Measurements from ENCODE around the gene EPS8L1. TPM values are rescaled to one million over a fixed set of nuclear protein-coding genes. Genes with fewer than 3 reads are reported as not detected.
"Not testable (repeated sequence)": the region's sequence is repeated elsewhere in the genome, so short reads cannot be mapped to it uniquely, and the experiment has no call there.

EPS8L1 gene
- total RNA-seq, 1 donor from 2014 or later, result 0.88 TPM

- no peaks in the 10 kb centered on the region for H3K27me3 ChIP-seq (ENCODE audit: low read depth)
- DNase-seq, result no peak
- H3K4me1 ChIP-seq, result peaks cover 29% of the 10 kb centered on the region
- peaks cover 7% of the 10 kb centered on the region for H3K9me3 ChIP-seq (replicated peaks)
- TF ChIP-seq, protein P1, sequence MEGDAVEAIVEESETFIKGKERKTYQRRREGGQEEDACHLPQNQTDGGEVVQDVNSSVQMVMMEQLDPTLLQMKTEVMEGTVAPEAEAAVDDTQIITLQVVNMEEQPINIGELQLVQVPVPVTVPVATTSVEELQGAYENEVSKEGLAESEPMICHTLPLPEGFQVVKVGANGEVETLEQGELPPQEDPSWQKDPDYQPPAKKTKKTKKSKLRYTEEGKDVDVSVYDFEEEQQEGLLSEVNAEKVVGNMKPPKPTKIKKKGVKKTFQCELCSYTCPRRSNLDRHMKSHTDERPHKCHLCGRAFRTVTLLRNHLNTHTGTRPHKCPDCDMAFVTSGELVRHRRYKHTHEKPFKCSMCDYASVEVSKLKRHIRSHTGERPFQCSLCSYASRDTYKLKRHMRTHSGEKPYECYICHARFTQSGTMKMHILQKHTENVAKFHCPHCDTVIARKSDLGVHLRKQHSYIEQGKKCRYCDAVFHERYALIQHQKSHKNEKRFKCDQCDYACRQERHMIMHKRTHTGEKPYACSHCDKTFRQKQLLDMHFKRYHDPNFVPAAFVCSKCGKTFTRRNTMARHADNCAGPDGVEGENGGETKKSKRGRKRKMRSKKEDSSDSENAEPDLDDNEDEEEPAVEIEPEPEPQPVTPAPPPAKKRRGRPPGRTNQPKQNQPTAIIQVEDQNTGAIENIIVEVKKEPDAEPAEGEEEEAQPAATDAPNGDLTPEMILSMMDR (IDR thresholded peaks at IDR 0.05; ENCODE audit: borderline replicate concordance), result peak; percentile 32
- intact Hi-C loops (cut with micrococcal nuclease), result no loop called here
- no peak overlapping the region for H3K4me3 ChIP-seq
- H3K27ac ChIP-seq (replicated peaks), result peak overlapping the region; percentile 74
- H3K36me3 ChIP-seq, result peaks cover 77% of the 10 kb centered on the region
Observed at GRCh38 chr19:55099557-55100506, 24.2 kb downstream of the EPS8L1 start.

- no peak for DNase-seq
- intact Hi-C loops (cut with micrococcal nuclease), result no loop called here
- Histone ChIP-seq H3K27me3 (ENCODE audit: low read depth) (no peaks in the 10 kb centered on the region), H3K36me3 (peaks cover 67% of the 10 kb centered on the region), H3K4me3 (no peak overlapping the region), H3K27ac (replicated peaks) (peak overlapping the region; percentile 74), H3K9me3 (replicated peaks) (peaks cover 7% of the 10 kb centered on the region), H3K4me1 (peaks cover 29% of the 10 kb centered on the region)
- TF ChIP-seq, protein P1 (IDR thresholded peaks at IDR 0.05; ENCODE audit: borderline replicate concordance), result no peak
Observed at GRCh38 chr19:55101261-55101660, 25.6 kb downstream of the EPS8L1 start.

DNA sequence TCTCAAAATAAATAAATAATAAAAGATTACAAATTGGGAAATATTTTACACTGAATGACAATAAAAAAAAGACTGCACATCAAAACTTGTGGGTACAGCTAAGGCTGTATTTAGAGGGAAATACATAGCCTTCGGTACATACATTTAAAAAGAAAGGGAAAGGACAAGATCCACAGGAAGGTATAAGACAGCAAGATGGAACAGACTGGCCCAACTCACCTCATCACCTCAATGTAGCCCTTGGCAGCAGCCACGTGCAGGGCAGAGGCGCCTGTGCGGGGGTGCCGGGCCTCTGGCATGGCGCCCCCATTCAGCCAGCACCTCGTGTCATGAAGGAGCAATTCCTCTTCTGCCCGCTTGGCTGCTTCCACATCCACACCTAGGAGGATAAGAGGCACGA, 27.5 kb downstream of the EPS8L1 start:
- TF ChIP-seq, protein P1 (IDR thresholded peaks at IDR 0.05; ENCODE audit: borderline replicate concordance), result no peak
- Histone ChIP-seq H3K4me1 (peaks cover 28% of the 10 kb centered on the region), H3K36me3 (peaks cover 69% of the 10 kb centered on the region)

GRCh38 chr19:55105237-55105636, 29.6 kb downstream of the EPS8L1 start:
- TF ChIP-seq, protein P1 (IDR thresholded peaks at IDR 0.05; ENCODE audit: borderline replicate concordance), result no peak
- DNase-seq, result no peak
- Histone ChIP-seq H3K9me3 (replicated peaks) (peaks cover 7% of the 10 kb centered on the region), H3K4me3 (no peak overlapping the region), H3K4me1 (peaks cover 11% of the 10 kb centered on the region), H3K36me3 (peaks cover 70% of the 10 kb centered on the region), H3K27me3 (ENCODE audit: low read depth) (no peaks in the 10 kb centered on the region), H3K27ac (replicated peaks) (no peak overlapping the region)
- intact Hi-C loops (cut with micrococcal nuclease), result no loop called here

More for the DNA sequence above, 27.5 kb downstream of the EPS8L1 start:
- no peak overlapping the region for H3K27ac ChIP-seq (replicated peaks)
- intact Hi-C loops (cut with micrococcal nuclease), result no loop called here
- no peaks in the 10 kb centered on the region for H3K27me3 ChIP-seq (ENCODE audit: low read depth)
- peaks cover 7% of the 10 kb centered on the region for H3K9me3 ChIP-seq (replicated peaks)
- no peak for DNase-seq
- no peak overlapping the region for H3K4me3 ChIP-seq

DNA sequence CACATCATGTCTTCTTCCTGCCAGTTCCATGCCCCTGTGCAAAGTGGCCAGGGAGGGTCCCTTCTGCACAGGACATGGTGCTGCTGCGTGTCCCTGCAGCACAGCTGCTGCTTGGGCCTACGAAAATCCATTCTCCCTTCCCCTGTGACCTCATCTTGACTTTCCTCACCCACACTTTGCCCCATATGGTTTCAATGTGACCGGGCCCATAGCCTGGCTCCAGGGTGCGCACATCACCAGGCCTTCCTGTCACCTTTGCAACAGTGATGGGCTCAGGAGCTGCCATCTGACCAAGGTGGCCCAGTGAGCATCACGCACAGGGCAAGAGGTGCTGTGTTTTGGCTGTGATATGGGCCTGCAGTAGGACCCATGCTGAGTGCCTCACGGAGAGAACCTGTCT, 30.9 kb downstream of the EPS8L1 start:
- intact Hi-C loops (cut with micrococcal nuclease), result no loop called here
- no peaks in the 10 kb centered on the region for H3K27me3 ChIP-seq (ENCODE audit: low read depth)
- no peak for DNase-seq

GRCh38 chr19:55107252-55107651, 31.6 kb downstream of the EPS8L1 start:
- intact Hi-C loops (cut with micrococcal nuclease); H3K9me3 ChIP-seq (replicated peaks); H3K4me3 ChIP-seq; H3K27me3 ChIP-seq (ENCODE audit: low read depth); H3K27ac ChIP-seq (replicated peaks); DNase-seq: not testable (repeated sequence)
- H3K4me1 ChIP-seq, result peaks cover 16% of the 10 kb centered on the region
- H3K36me3 ChIP-seq, result peaks cover 60% of the 10 kb centered on the region

More for the DNA sequence above, 30.9 kb downstream of the EPS8L1 start:
- Histone ChIP-seq H3K27ac (replicated peaks) (no peak overlapping the region), H3K9me3 (replicated peaks) (peaks cover 7% of the 10 kb centered on the region), H3K4me3 (no peak overlapping the region), H3K36me3 (peaks cover 62% of the 10 kb centered on the region), H3K4me1 (peaks cover 10% of the 10 kb centered on the region)
- TF ChIP-seq, protein P1 (IDR thresholded peaks at IDR 0.05; ENCODE audit: borderline replicate concordance), result no peak

Measured in left ventricle myocardium inferior (tissue), 1 donor.